SH-SY5Y (cell line): ENCODE measurements around the gene PDRG1.

Experiments
- GATA2 ChIP-seq: IDR thresholded peaks from 2 replicates; pipeline ENCODE4 v1.6.1; 2011; ENCODE audit warnings: mild to moderate bottlenecking, low read depth, low read length
- GATA3 ChIP-seq: IDR thresholded peaks from 2 replicates; pipeline ENCODE4 v1.6.1; 2011; ENCODE audit warnings: low read depth, mild to moderate bottlenecking, low read length, moderate library complexity

DNA sequence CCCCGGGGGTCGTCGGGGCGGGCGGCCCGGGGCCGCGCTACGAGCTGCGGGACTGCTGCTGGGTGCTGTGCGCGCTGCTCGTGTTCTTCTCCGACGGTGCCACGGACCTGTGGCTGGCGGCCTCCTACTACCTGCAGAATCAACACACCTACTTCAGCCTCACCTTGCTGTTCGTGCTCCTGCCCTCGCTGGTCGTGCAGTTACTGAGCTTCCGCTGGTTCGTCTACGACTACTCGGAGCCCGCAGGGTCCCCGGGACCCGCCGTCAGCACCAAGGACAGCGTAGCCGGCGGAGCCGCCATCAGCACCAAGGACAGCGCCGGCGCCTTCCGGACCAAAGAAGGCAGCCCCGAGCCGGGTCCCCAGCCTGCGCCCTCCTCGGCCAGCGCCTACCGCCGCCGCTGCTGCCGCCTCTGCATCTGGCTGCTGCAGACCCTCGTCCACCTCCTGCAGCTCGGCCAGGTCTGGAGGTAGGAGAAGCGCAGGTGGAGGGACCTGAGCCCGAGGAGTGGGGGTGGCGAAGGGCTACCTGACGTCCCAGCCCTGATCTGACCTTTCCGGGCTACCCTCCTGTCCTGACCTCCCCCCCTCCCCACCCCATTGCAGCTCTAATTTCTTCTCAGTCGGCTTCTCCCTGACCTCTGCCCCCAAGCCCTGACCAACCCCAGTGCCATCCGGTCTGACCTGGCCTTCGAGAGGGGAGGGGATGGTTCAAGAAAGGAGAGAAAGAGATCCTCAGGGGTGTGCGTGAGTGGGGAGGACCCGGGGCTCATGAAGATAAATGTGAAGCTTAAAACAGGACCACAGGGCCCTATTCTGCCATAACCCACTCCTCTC lies 16.7 kb upstream of the PDRG1 start:
- TF ChIP-seq GATA2 = no peak
- no peak for TF ChIP-seq GATA3
